Esophagus muscularis mucosa (tissue), 4 donors: ENCODE results near the gene NPHP4. TPM values are rescaled to one million over a fixed set of nuclear protein-coding genes. Genes with fewer than 3 reads are reported as not detected.

Source experiments
- DNase-seq: peaks from one replicate; pipeline ENCODE4 v3.0.0-alpha.2; 2017; ENCODE audit errors: extremely low spot score
- H3K27ac ChIP-seq, 4 donors: fragments of 200-600 bp; sonication (generic); replicated peaks in 1 of 4; 1 replicate in 3 of 4; 2 replicates in 1 of 4; pipeline ENCODE4 v1.5.1; 2016 to 2019; ENCODE audit warnings: mild to moderate bottlenecking in 1 of 4
- H3K27me3 ChIP-seq, 4 donors: fragments of 200-600 bp; sonication (generic); one replicate each; pipeline versions ENCODE4 v1.5.1 to v1.6.0; 2016 to 2019
- H3K36me3 ChIP-seq, 4 donors: fragments of 200-600 bp; sonication (generic); one replicate each; pipeline ENCODE4 v1.5.1; 2016 to 2019
- H3K4me1 ChIP-seq, 4 donors: fragments of 200-600 bp; sonication (generic); one replicate each; pipeline ENCODE4 v1.5.1; 2016 to 2019
- H3K4me3 ChIP-seq, 4 donors: fragments of 200-600 bp; sonication (generic); 1 replicate in 2 of 4; 2 replicates in 2 of 4; pipeline ENCODE4 v1.5.1; 2016 to 2019; ENCODE audit warnings: mild to moderate bottlenecking in 4 of 4, moderate library complexity in 1 of 4
- H3K9me3 ChIP-seq, 4 donors: fragments of 200-600 bp; sonication (generic); 1 replicate in 3 of 4; 2 replicates in 1 of 4; pipeline ENCODE4 v1.5.1; 2016 to 2019
- CTCF ChIP-seq, 3 experiments: fragments of 200-600 bp in 2 of 3; fragments of 450-650 bp in 1 of 3; sonication (generic) in 2 of 3; IDR thresholded peaks; one replicate each; pipeline ENCODE4 v1.5.1; 2017 to 2019; ENCODE audit warnings: antibody characterized with exemption in 3 of 3, mild to moderate bottlenecking in 2 of 3, moderate library complexity in 1 of 3
- EP300 ChIP-seq: sonication (generic); formaldehyde crosslinking; IDR thresholded peaks from one replicate; pipeline ENCODE4 v1.6.1; 2017; ENCODE audit warnings: antibody characterized with exemption
- POLR2A ChIP-seq: fragments of 450-650 bp; IDR thresholded peaks from one replicate; pipeline ENCODE4 v1.6.1; 2017; ENCODE audit warnings: antibody characterized with exemption, moderate library complexity, mild to moderate bottlenecking, low read depth
- POLR2AphosphoS5 ChIP-seq, 2 donors: sonication (generic); formaldehyde crosslinking; IDR thresholded peaks; one replicate each; pipeline ENCODE4 v1.6.1; 2017; ENCODE audit warnings: antibody characterized with exemption in 2 of 2
- WGBS: methylation state at CpG from one replicate; pipeline ENCODE4 v1.1.5; 2018; 5-methylcytosine and 5-hydroxymethylcytosine counted together
- intact Hi-C: fragments of 100-400 bp; cut with DNase I; formaldehyde crosslinking; loops from one replicate; pipeline ENCODE4 v1.15.1; 2023
- total RNA-seq, 4 donors: library from RNA; depleted of rRNA; stranded (reverse); fragments of >200 nt; gene quantifications; one replicate each; pipeline versions ENCODE4 v1.1.0 to v1.2.1, GENCODE V29; 2016

NPHP4 gene
- total RNA-seq, 4 donors from 2014 or later, result 6.5 to 9.1 (median 8.0) TPM

- WGBS, result 95% methylated on average over 30 of the region's 41 CpGs
- no peak overlapping the region for H3K4me3 ChIP-seq
- peaks cover 0 to 93% (median 68%) of the 10 kb centered on the region in 4 donors for H3K36me3 ChIP-seq
- DNase-seq, result no peak
- no peaks in the 10 kb centered on the region for H3K27me3 ChIP-seq
- intact Hi-C loops, result no loop called here
- no peaks in the 10 kb centered on the region for H3K4me1 ChIP-seq
- peaks cover 0 to 6% (median 4%) of the 10 kb centered on the region in 4 donors for H3K9me3 ChIP-seq
- TF ChIP-seq POLR2A (no peak), POLR2AphosphoS5 (IDR thresholded peaks at IDR 0.05) (no peak), CTCF (IDR thresholded peaks at IDR 0.05) (no peak), EP300 (no peak)
- H3K27ac ChIP-seq, result no peak overlapping the region
Measured at GRCh38 chr1:5874416-5875110, 117.7 kb downstream of the NPHP4 start.

GRCh38 chr1:5873556-5873955, 118.7 kb downstream of the NPHP4 start:
- WGBS, result 100% methylated on average over 7 of the region's 7 CpGs
- H3K27ac ChIP-seq, result no peak overlapping the region
- TF ChIP-seq CTCF (IDR thresholded peaks at IDR 0.05), result no peak
- no peak for TF ChIP-seq EP300
- no peak for TF ChIP-seq POLR2A
- no peak for TF ChIP-seq POLR2AphosphoS5 (IDR thresholded peaks at IDR 0.05)
- no peaks in the 10 kb centered on the region for H3K9me3 ChIP-seq
- H3K4me3 ChIP-seq, result no peak overlapping the region
- intact Hi-C loops, result no loop called here
- peaks cover 0 to 83% (median 58%) of the 10 kb centered on the region in 4 donors for H3K36me3 ChIP-seq
- no peaks in the 10 kb centered on the region for H3K4me1 ChIP-seq
- no peaks in the 10 kb centered on the region for H3K27me3 ChIP-seq
- no peak for DNase-seq

- Histone ChIP-seq H3K27me3 (no peaks in the 10 kb centered on the region), H3K27ac (no peak overlapping the region), H3K4me3 (no peak overlapping the region), H3K36me3 (peaks cover 0 to 78% (median 57%) of the 10 kb centered on the region in 4 donors), H3K4me1 (no peaks in the 10 kb centered on the region), H3K9me3 (no peaks in the 10 kb centered on the region)
- 100% methylated on average over 6 of the region's 16 CpGs for WGBS
- TF ChIP-seq POLR2AphosphoS5 (IDR thresholded peaks at IDR 0.05) (no peak), POLR2A (no peak), EP300 (no peak), CTCF (IDR thresholded peaks at IDR 0.05) (no peak)
- intact Hi-C loops, result no loop called here
- no peak for DNase-seq
Measured at GRCh38 chr1:5872886-5873285, 119.3 kb downstream of the NPHP4 start.

- intact Hi-C loops, result no loop called here
Measured at GRCh38 chr1:5868931-5869500, 123.2 kb downstream of the NPHP4 start.

More at GRCh38 chr1:5868931-5869500, 123.2 kb downstream of the NPHP4 start:
- no peaks in the 10 kb centered on the region for H3K4me1 ChIP-seq
- 98% methylated on average over 6 of the region's 6 CpGs for WGBS
- peaks cover 0 to 77% (median 54%) of the 10 kb centered on the region in 4 donors for H3K36me3 ChIP-seq
- no peak overlapping the region for H3K27ac ChIP-seq
- no peaks in the 10 kb centered on the region for H3K9me3 ChIP-seq
- TF ChIP-seq EP300 (no peak), POLR2A (no peak), CTCF (IDR thresholded peaks at IDR 0.05) (no peak), POLR2AphosphoS5 (IDR thresholded peaks at IDR 0.05) (no peak)
- no peak for DNase-seq
- H3K27me3 ChIP-seq, result no peaks in the 10 kb centered on the region
- H3K4me3 ChIP-seq, result no peak overlapping the region
